RWPE2 (cell line): ENCODE data around the gene C3orf20.

Experiments used
- ATAC-seq: fragments of 200-7000 bp; cut with Tn5 transposase; 3 replicates; pipeline ENCODE4 v1.9.1; 2021; ENCODE audit warnings: low read depth
- DNase-seq: peaks from one replicate; pipeline ENCODE4 v3.0.0-alpha.2; 2020; ENCODE audit warnings: low spot score
- H3K27ac ChIP-seq: fragments of 450-650 bp; 2 replicates; pipeline ENCODE4 v1.5.1; 2017; ENCODE audit warnings: mild to moderate bottlenecking; ENCODE audit not compliant: poor library complexity, severe bottlenecking
- H3K27me3 ChIP-seq: fragments of 250-450 bp; sonication (Bioruptor Pico); 2 replicates; pipeline ENCODE4 v1.5.1; 2021; ENCODE audit warnings: mild to moderate bottlenecking, moderate library complexity; ENCODE audit not compliant: insufficient read depth, poor library complexity, severe bottlenecking
- H3K36me3 ChIP-seq: fragments of 250-450 bp; sonication (Bioruptor Pico); 2 replicates; pipeline ENCODE4 v1.5.1; 2020; ENCODE audit warnings: low read depth, mild to moderate bottlenecking, moderate library complexity
- H3K4me1 ChIP-seq: fragments of 250-450 bp; sonication (Bioruptor Pico); 2 replicates; pipeline ENCODE4 v1.5.1; 2021; ENCODE audit warnings: mild to moderate bottlenecking, moderate library complexity; ENCODE audit not compliant: insufficient read depth, poor library complexity, severe bottlenecking
- H3K4me3 ChIP-seq: fragments of 250-450 bp; sonication (Bioruptor Pico); 2 replicates; pipeline ENCODE4 v1.5.1; 2021; ENCODE audit warnings: mild to moderate bottlenecking, moderate library complexity; ENCODE audit not compliant: severe bottlenecking
- H3K9me3 ChIP-seq: fragments of 250-450 bp; sonication (Bioruptor Pico); 2 replicates; pipeline ENCODE4 v1.5.1; 2021; ENCODE audit warnings: mild to moderate bottlenecking, moderate library complexity; ENCODE audit not compliant: severe bottlenecking
- TF ChIP-seq, protein P1 (sequence below): fragments of 450-650 bp; IDR thresholded peaks from one replicate; pipeline ENCODE4 v1.5.1; 2017; ENCODE audit warnings: mild to moderate bottlenecking, moderate library complexity; ENCODE audit not compliant: poor library complexity, severe bottlenecking

The C3orf20 gene

DNA sequence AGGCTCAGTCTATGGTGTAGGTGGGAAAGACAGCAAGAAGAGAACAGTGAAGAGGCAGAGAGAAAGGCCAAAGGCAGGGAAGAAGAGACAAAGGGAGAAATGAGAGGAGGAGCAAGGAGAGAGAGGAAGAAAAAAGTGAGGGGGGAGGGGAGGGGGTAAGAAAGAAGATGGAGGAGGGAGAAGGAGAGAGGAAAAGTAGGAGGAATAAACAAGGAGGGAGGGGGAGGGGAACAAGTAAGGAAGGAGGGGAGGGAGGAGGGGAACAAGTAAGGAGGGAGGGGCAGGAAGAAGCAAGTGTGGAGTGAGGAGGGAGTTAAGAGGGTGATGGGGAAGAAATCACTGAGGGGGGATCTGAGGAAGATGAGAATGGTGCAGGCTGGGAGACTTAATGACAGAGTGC lies 98.3 kb downstream of the C3orf20 start:
- TF ChIP-seq, protein P1, sequence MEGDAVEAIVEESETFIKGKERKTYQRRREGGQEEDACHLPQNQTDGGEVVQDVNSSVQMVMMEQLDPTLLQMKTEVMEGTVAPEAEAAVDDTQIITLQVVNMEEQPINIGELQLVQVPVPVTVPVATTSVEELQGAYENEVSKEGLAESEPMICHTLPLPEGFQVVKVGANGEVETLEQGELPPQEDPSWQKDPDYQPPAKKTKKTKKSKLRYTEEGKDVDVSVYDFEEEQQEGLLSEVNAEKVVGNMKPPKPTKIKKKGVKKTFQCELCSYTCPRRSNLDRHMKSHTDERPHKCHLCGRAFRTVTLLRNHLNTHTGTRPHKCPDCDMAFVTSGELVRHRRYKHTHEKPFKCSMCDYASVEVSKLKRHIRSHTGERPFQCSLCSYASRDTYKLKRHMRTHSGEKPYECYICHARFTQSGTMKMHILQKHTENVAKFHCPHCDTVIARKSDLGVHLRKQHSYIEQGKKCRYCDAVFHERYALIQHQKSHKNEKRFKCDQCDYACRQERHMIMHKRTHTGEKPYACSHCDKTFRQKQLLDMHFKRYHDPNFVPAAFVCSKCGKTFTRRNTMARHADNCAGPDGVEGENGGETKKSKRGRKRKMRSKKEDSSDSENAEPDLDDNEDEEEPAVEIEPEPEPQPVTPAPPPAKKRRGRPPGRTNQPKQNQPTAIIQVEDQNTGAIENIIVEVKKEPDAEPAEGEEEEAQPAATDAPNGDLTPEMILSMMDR: no peak
- H3K27ac ChIP-seq: no peak overlapping the region
- no peaks in the 10 kb centered on the region for H3K4me1 ChIP-seq
- no peak for DNase-seq
- ATAC-seq: no peak
- no peaks in the 10 kb centered on the region for H3K36me3 ChIP-seq
- H3K27me3 ChIP-seq: no peaks in the 10 kb centered on the region
- no peak overlapping the region for H3K4me3 ChIP-seq
- H3K9me3 ChIP-seq: no peaks in the 10 kb centered on the region

DNA sequence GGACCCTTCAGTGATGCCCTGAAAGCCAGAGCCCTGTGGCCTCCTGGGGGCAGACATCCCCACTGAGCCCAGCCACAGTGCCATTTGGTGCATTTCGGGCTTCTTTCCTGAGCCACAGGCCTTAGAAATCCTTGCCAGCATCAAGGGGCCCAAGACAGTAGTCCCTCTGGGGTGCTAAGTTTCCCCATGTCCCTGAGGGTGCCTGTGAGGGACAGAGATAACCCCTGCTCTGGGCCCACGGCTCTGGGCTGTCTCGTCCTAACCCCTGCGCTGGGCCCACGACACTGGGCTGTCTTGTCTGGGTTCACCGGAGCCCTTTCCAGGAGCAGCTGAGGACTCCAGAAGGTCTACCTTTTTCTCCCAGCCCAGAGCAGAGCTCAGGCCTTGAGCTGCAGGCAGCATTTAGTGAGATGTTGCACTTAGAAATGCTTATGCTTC lies 98.8 kb downstream of the C3orf20 start:
- Histone ChIP-seq H3K27me3 (no peaks in the 10 kb centered on the region), H3K27ac (no peak overlapping the region), H3K4me1 (no peaks in the 10 kb centered on the region), H3K9me3 (no peaks in the 10 kb centered on the region), H3K4me3 (no peak overlapping the region), H3K36me3 (no peaks in the 10 kb centered on the region)
- TF ChIP-seq, protein P1: no peak
- ATAC-seq: no peak
- no peak for DNase-seq

DNA sequence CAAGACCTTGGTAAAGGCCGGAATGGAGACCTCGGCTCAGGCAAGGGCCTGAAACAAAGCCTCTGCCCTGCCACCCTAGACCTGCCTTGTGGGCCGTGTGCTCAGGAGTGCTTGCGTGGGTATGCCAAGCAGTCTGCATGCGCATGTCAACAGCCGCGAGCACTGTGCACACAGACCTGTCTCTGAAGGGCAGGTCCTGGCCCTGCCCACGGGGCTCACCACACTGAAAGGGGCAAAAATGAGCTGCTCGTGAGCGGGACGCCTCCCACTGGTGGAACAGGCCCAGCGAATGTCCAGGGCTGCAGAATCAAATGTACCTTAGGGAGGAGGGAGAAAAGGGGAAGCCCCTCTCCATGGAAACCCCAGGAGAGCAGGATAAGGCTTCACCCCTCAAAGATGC lies 99.5 kb downstream of the C3orf20 start:
- Histone ChIP-seq H3K4me3 (no peak overlapping the region), H3K27me3 (no peaks in the 10 kb centered on the region), H3K27ac (no peak overlapping the region), H3K36me3 (no peaks in the 10 kb centered on the region), H3K9me3 (no peaks in the 10 kb centered on the region), H3K4me1 (no peaks in the 10 kb centered on the region)
- DNase-seq: no peak
- TF ChIP-seq, protein P1: no peak
- ATAC-seq: no peak

DNA sequence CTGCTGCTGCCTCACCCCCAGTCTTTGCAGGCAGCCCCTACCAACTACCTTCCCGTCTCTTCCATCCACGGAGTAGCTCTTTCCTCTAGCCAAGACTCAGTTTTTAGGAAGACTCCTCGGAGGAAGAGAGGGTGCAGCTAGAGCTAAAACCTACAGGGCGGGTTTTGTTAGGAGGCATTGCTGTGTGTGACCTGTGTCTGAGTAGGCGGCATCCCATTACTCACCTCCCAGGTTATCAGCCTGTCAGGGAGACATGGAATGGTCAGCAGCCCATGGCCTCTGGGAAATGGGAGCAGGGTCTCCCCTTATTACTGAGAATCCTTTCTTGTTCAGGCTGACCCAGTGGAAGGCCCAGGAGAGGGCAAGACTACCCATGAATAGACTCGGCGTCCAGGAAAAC lies 100.1 kb downstream of the C3orf20 start:
- ATAC-seq: no peak
- no peaks in the 10 kb centered on the region for H3K27me3 ChIP-seq
- H3K27ac ChIP-seq: no peak overlapping the region
- H3K36me3 ChIP-seq: no peaks in the 10 kb centered on the region
- H3K9me3 ChIP-seq: no peaks in the 10 kb centered on the region
- TF ChIP-seq, protein P1: no peak
- DNase-seq: no peak
- no peaks in the 10 kb centered on the region for H3K4me1 ChIP-seq
- H3K4me3 ChIP-seq: no peak overlapping the region

DNA sequence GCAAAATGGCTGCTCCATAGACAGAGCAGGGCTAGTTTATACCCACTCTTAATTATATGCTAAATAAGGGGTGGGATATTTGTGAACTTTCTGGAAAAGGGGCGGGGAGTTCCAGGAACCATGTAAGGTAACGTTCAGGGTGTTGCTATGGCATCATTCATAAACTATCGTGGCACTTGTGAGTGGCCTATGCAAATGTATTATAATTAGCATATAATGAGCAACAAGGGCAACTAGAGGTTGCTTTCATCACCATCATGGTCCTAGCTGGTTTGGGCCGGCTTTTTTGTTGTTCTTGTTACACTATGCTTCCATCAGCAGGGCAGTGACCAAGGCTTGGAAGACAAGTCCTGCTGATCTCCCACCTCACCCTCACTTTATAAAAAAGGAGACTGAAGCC lies 100.6 kb downstream of the C3orf20 start:
- DNase-seq: no peak
- Histone ChIP-seq H3K4me3 (no peak overlapping the region), H3K36me3 (no peaks in the 10 kb centered on the region), H3K27me3 (no peaks in the 10 kb centered on the region), H3K27ac (no peak overlapping the region), H3K4me1 (no peaks in the 10 kb centered on the region), H3K9me3 (no peaks in the 10 kb centered on the region)
- no peak for ATAC-seq
- TF ChIP-seq, protein P1: no peak
